ENCODE results near the gene AK8. TPM values are rescaled to one million over a fixed set of nuclear protein-coding genes. Genes with fewer than 3 reads are reported as not detected.

AK8 gene
- total and polyA plus RNA-seq, 9 of the 15 experiments (the other 6 are each of a cell fraction or from before 2014, with no cell fraction given), result 0.06 to 0.37 TPM; not detected in 7

GRCh38 chr9:132794730-132795380, 83.2 kb downstream of the AK8 start:
- H3K4me3 ChIP-seq, result no peak overlapping the region
- POLR2A ChIA-PET, result interaction anchor here (0.6 to 0.7 kb wide), 3 partner anchors 36 to 351 kb away, joined by 3 to 4 read pairs (median 3); no protein-coding TSS in a partner anchor
- H4K20me1 ChIP-seq (replicated peaks; ENCODE audit: control insufficient read depth, insufficient read depth, low read length), result peaks cover 10% of the 10 kb centered on the region
- H3K4me1 ChIP-seq (replicated peaks in 1 of 2; ENCODE audit: control insufficient read depth in 2 of 2, insufficient read depth in 2 of 2, low read length in 2 of 2), result peaks cover 17 to 19% of the 10 kb centered on the region in 2 experiments
- CTCF ChIA-PET (ENCODE audit: low intra/inter-chr PET ratio), result interaction anchor here (0.5 kb wide), 1 partner anchor 16 kb away, joined by 3 read pairs; no protein-coding TSS in a partner anchor
- 3% methylated on average over 13 of the region's 13 CpGs for WGBS (ENCODE audit: insufficient coverage, low coverage, missing lambda C conversion rate)
- peak overlapping the region; percentile 52; the same call in 1 of the 2 replicates for H2AFZ ChIP-seq (ENCODE audit: low read depth, low read length)
- ATAC-seq (peak; percentile 64), FAIRE-seq (peak; percentile 63), DNase-seq (ENCODE audit: extremely low read depth in 1 of 4, low spot score in 3 of 4) (peak in 3 of 4 experiments; percentile 31 to 67 (median 51))
- peak overlapping the region; percentile 43 for H3K4me2 ChIP-seq (ENCODE audit: insufficient read depth, low read length)
- H3K9me3 ChIP-seq (replicated peaks; ENCODE audit: control insufficient read depth, insufficient read depth, low read depth, low read length), result no peaks in the 10 kb centered on the region
- peaks cover 5 to 32% of the 10 kb centered on the region in 2 experiments; a peak in 4 of 5 replicates for H3K27me3 ChIP-seq (ENCODE audit: control insufficient read depth in 2 of 2, insufficient read depth in 2 of 2, low read length in 2 of 2)
- BruUV-seq (replicated peaks), result no TSS peak
- no peaks in the 10 kb centered on the region for H3K79me2 ChIP-seq (ENCODE audit: control insufficient read depth, insufficient read depth, low read length)
- H3K9me1 ChIP-seq (ENCODE audit: control insufficient read depth, insufficient read depth, low read length), result peaks cover 4% of the 10 kb centered on the region
- no peak overlapping the region for H3K9ac ChIP-seq (ENCODE audit: insufficient read depth in 1 of 2, low read depth in 2 of 2, low read length in 2 of 2)
- intact Hi-C loops (cut with micrococcal nuclease) (loop anchor here (5.0 to 10.0 kb wide), 4 partner anchors 33 to 218 kb away; partner anchors contain the start of gene DDX31), in situ Hi-C loops (cut with MboI) (loop anchor here (5.0 kb wide), 1 partner anchor 368 kb away; no protein-coding TSS in a partner anchor)
- H3K36me3 ChIP-seq (ENCODE audit: control insufficient read depth, insufficient read depth, low read length), result no peaks in the 10 kb centered on the region
- no peak overlapping the region for H3K27ac ChIP-seq (ENCODE audit: extremely low read depth, low read depth, low read length)
- no peak for TF ChIP-seq HLTF (IDR thresholded peaks at IDR 0.05)
- TF ChIP-seq ARID3A (IDR thresholded peaks at IDR 0.05; ENCODE audit: borderline replicate concordance, low read depth, low read length), result no peak
- peak; percentile 41; the same call in 1 of the 2 replicates for TF ChIP-seq CXXC5 (CRISPR knock-in tag; IDR thresholded peaks at IDR 0.05)
- TF ChIP-seq ZNF589 (CRISPR knock-in tag; IDR thresholded peaks at IDR 0.05; ENCODE audit: low read depth), result no peak
- TF ChIP-seq FOSL1 (tag; conservative IDR thresholded peaks at IDR 0.05), result 0 out of 2 replicates have a peak, but pooled peaks have one; percentile 19
- 0 out of 2 replicates have a peak, but pooled peaks have one; percentile 13 for TF ChIP-seq CBFA2T3 (IDR thresholded peaks at IDR 0.05)
- TF ChIP-seq REST (IDR thresholded peaks at IDR 0.05; ENCODE audit: borderline replicate concordance), result peak; percentile 99
- no peak for TF ChIP-seq REST (CRISPR knock-in tag; IDR thresholded peaks at IDR 0.05; ENCODE audit: low read depth)
- TF ChIP-seq ZNF316 (IDR thresholded peaks at IDR 0.05), result no peak
- peak; percentile 62 for TF ChIP-seq NFE2 (IDR thresholded peaks at IDR 0.05; ENCODE audit: low read depth)
- TF ChIP-seq CHD4 (IDR thresholded peaks at IDR 0.05; ENCODE audit: insufficient read depth, insufficient replicate concordance, low read depth, low read length, poor library complexity, severe bottlenecking), result no peak
- no peak for TF ChIP-seq KDM2B (CRISPR knock-in tag; IDR thresholded peaks at IDR 0.05)
- TF ChIP-seq KAT8 (IDR thresholded peaks at IDR 0.05; ENCODE audit: low read depth), result no peak

Data from K562 (cell line).